Suprapubic skin (tissue), 3 donors: ENCODE measurements around the gene CIB4.

ENCODE experiments used
- POLR2A ChIP-seq, 2 donors: fragments of 450-650 bp; IDR thresholded peaks; one replicate each; pipeline ENCODE4 v1.6.1; 2017; ENCODE audit warnings: antibody characterized with exemption in 2 of 2, mild to moderate bottlenecking in 2 of 2, moderate library complexity in 2 of 2
- TF ChIP-seq, protein P1 (sequence below), 2 donors: fragments of 200-600 bp in 1 of 2; fragments of 450-650 bp in 1 of 2; sonication (generic) in 1 of 2; IDR thresholded peaks; one replicate each; pipeline ENCODE4 v1.5.1; 2016 to 2019; ENCODE audit warnings: antibody characterized with exemption in 2 of 2, mild to moderate bottlenecking in 1 of 2, moderate library complexity in 1 of 2

DNA sequence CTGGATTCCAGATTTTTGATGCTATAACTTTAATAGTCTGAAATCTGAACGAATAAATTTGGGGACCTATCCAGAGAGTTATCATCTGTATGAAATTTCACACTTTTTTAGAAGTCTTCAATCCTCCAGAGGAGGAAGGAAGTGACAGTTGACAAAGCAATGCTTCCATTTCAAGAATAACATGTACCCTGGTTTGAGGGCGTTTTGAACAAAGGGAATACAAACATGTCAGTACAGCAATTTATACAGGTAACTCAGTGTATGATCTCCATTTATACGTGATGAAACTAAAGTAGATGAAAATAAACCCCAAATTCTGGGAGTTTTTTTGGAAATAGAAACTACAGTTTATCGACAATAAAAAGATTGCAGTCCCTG is 42.2 kb downstream of the CIB4 start:
- TF ChIP-seq, protein P1, sequence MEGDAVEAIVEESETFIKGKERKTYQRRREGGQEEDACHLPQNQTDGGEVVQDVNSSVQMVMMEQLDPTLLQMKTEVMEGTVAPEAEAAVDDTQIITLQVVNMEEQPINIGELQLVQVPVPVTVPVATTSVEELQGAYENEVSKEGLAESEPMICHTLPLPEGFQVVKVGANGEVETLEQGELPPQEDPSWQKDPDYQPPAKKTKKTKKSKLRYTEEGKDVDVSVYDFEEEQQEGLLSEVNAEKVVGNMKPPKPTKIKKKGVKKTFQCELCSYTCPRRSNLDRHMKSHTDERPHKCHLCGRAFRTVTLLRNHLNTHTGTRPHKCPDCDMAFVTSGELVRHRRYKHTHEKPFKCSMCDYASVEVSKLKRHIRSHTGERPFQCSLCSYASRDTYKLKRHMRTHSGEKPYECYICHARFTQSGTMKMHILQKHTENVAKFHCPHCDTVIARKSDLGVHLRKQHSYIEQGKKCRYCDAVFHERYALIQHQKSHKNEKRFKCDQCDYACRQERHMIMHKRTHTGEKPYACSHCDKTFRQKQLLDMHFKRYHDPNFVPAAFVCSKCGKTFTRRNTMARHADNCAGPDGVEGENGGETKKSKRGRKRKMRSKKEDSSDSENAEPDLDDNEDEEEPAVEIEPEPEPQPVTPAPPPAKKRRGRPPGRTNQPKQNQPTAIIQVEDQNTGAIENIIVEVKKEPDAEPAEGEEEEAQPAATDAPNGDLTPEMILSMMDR (IDR thresholded peaks at IDR 0.05): no peak
- TF ChIP-seq POLR2A (IDR thresholded peaks at IDR 0.05): no peak
